Endothelial cell of umbilical vein (primary cell): ENCODE measurements around the gene UQCRHL. TPM values are rescaled to one million over a fixed set of nuclear protein-coding genes. Genes with fewer than 3 reads are reported as not detected.

Source experiments
- BruUV-seq: library from RNA; stranded (reverse); fragments of 400-500 nt; replicated peaks from 2 replicates; lab custom pipeline; 2021; lab: Mats Ljungman, UMichigan
- CTCF ChIA-PET: fragments of 300-600, 350-600 bp; sonication (Branson Sonifier 250); formaldehyde crosslinking; loops from one replicate; lab custom pipeline; 2021; ENCODE audit warnings: antibody characterized with exemption, inconsistent platforms; lab: Charles Lee
- POLR2A ChIA-PET: fragments of 300-600, 350-600 bp; sonication (Branson Sonifier 250); formaldehyde crosslinking; loops from one replicate; lab custom pipeline; 2021; ENCODE audit warnings: antibody characterized with exemption, inconsistent platforms; lab: Charles Lee
- DNase-seq: peaks from one replicate; pipeline ENCODE4 v3.0.0-alpha.2; 2011; ENCODE audit warnings: low read depth, low spot score
- FAIRE-seq: peaks from 2 replicates; lab custom pipeline; 2011; peaks lifted over from hg19 to GRCh38; lab: Jason Lieb, UNC
- H2AFZ ChIP-seq: 2 replicates; pipeline ENCODE4 v1.6.0; 2012; ENCODE audit warnings: low read depth, low read length, control low read depth, inconsistent platforms
- H3K27ac ChIP-seq: 2 replicates; pipeline ENCODE4 v1.5.1; 2011; ENCODE audit warnings: low read depth, mild to moderate bottlenecking, control low read depth, low read length, moderate library complexity; ENCODE audit not compliant: insufficient read depth
- H3K27me3 ChIP-seq, 2 experiments: 2 replicates each; pipeline versions ENCODE4 v1.6.0 to v1.6.1; 2011; ENCODE audit warnings: low read length in 2 of 2, mixed read lengths in 1 of 2; ENCODE audit not compliant: control insufficient read depth in 2 of 2, insufficient read depth in 2 of 2
- H3K36me3 ChIP-seq, 2 experiments: 2 replicates in 1 of 2; 3 replicates in 1 of 2; pipeline ENCODE4 v1.5.1; 2011; ENCODE audit warnings: low read length in 2 of 2, mild to moderate bottlenecking in 1 of 2, moderate library complexity in 1 of 2; ENCODE audit not compliant: control insufficient read depth in 2 of 2, insufficient read depth in 2 of 2; ENCODE audit errors: extremely low read depth in 1 of 2
- H3K4me1 ChIP-seq: 3 replicates; pipeline ENCODE4 v1.5.1; 2011; ENCODE audit warnings: mild to moderate bottlenecking, low read length; ENCODE audit not compliant: control insufficient read depth, insufficient read depth; ENCODE audit errors: extremely low read depth
- H3K4me2 ChIP-seq: 2 replicates; pipeline ENCODE4 v1.6.1; 2011; ENCODE audit warnings: low read length, control low read depth, mixed read lengths; ENCODE audit not compliant: insufficient read depth
- H3K4me3 ChIP-seq, 3 experiments: fragments of 200-600 bp in 1 of 3; sonication (generic), shearing (Covaris generic) in 1 of 3; replicated peaks in 1 of 3; 2 replicates each; pipeline ENCODE4 v1.5.1; 2011 to 2016; ENCODE audit warnings: control low read depth in 3 of 3, low read length in 3 of 3, mild to moderate bottlenecking in 2 of 3, inconsistent platforms in 1 of 3, low read depth in 1 of 3, moderate library complexity in 1 of 3; ENCODE audit not compliant: insufficient read depth in 1 of 3
- H3K79me2 ChIP-seq: 2 replicates; pipeline ENCODE4 v1.6.0; 2012; ENCODE audit warnings: low read length, inconsistent platforms; ENCODE audit not compliant: control insufficient read depth, insufficient read depth
- H3K9ac ChIP-seq: replicated peaks from 2 replicates; pipeline ENCODE3; 2011; ENCODE audit warnings: low read length, control low read depth; ENCODE audit not compliant: insufficient read depth; ENCODE audit errors: extremely low read depth
- H3K9me1 ChIP-seq: replicated peaks from 3 replicates; pipeline ENCODE4 v1.6.0; 2011; ENCODE audit warnings: mild to moderate bottlenecking, low read length; ENCODE audit not compliant: control insufficient read depth, insufficient read depth; ENCODE audit errors: extremely low read depth
- H3K9me3 ChIP-seq: replicated peaks from 2 replicates; pipeline ENCODE4 v1.5.1; 2012; ENCODE audit warnings: low read length, inconsistent platforms; ENCODE audit not compliant: control insufficient read depth, insufficient read depth
- H4K20me1 ChIP-seq: replicated peaks from 2 replicates; pipeline ENCODE3; 2011; ENCODE audit warnings: mild to moderate bottlenecking, low read length; ENCODE audit not compliant: control insufficient read depth, insufficient read depth; ENCODE audit errors: extremely low read depth
- CTCF ChIP-seq, 2 donors: IDR thresholded peaks; 1 replicate in 1 of 2; 2 replicates in 1 of 2; pipeline ENCODE4 v1.5.1; 2011; ENCODE audit warnings: low read length in 2 of 2, mild to moderate bottlenecking in 2 of 2, moderate library complexity in 2 of 2, control low read depth in 1 of 2, inconsistent platforms in 1 of 2, low read depth in 1 of 2; ENCODE audit not compliant: insufficient read depth in 1 of 2; ENCODE audit errors: extremely low read depth in 1 of 2
- FOS ChIP-seq: IDR thresholded peaks from 2 replicates; pipeline ENCODE4 v1.6.1; 2011; ENCODE audit warnings: mild to moderate bottlenecking, low read length, moderate library complexity, borderline replicate concordance; ENCODE audit not compliant: insufficient read depth
- GATA2 ChIP-seq: IDR thresholded peaks from 2 replicates; pipeline ENCODE4 v1.7.0; 2011; ENCODE audit warnings: low read depth, mild to moderate bottlenecking, moderate library complexity, mixed read lengths, low read length; ENCODE audit not compliant: insufficient read length, insufficient read depth
- JUN ChIP-seq: IDR thresholded peaks from 2 replicates; pipeline ENCODE4 v1.6.1; 2011; ENCODE audit warnings: borderline replicate concordance, low read depth; ENCODE audit not compliant: insufficient read length, insufficient read depth
- MYC ChIP-seq: IDR thresholded peaks from one replicate; pipeline ENCODE4 v1.6.1; 2011; ENCODE audit warnings: mild to moderate bottlenecking, low read depth, low read length
- POLR2A ChIP-seq: IDR thresholded peaks from 2 replicates; pipeline ENCODE4 v1.6.1; 2012; ENCODE audit warnings: low read depth, mild to moderate bottlenecking, control low read depth, low read length
- POLR2AphosphoS5 ChIP-seq: IDR thresholded peaks from 2 replicates; pipeline ENCODE4 v1.6.1; 2012; ENCODE audit warnings: low read depth, mild to moderate bottlenecking, control low read depth, low read length, moderate library complexity; ENCODE audit not compliant: insufficient read depth
- dilution Hi-C: fragments of 300-500 bp; cut with MboI; formaldehyde crosslinking; loops from one replicate; pipeline ENCODE4 v1.15.0; 2019; ENCODE audit warnings: low sequenced_read_pairs; ENCODE audit not compliant: extremely low pct_ligation_motif_present
- intact Hi-C: fragments of 100-400 bp; cut with micrococcal nuclease; formaldehyde crosslinking; loops from one replicate; pipeline ENCODE4 v1.10.0; 2022
- polyA plus RNA-seq, 4 experiments: library from polyadenylated mRNA; depleted of rRNA in 3 of 4; stranded (reverse) in 3 of 4; unstranded in 1 of 4; fragments of >200 nt; gene quantifications; 2 replicates each; pipeline versions ENCODE4 v1.2.1 to v1.2.3, GENCODE V29; 2011 to 2012; ENCODE audit warnings: missing spikeins in 1 of 4
- total RNA-seq: library from RNA; stranded (reverse); gene quantifications from 2 replicates; pipeline ENCODE4 v1.2.3, GENCODE V29; 2021

The UQCRHL gene
- total and polyA plus RNA-seq, 2 donors (not counting 3 experiments of a cell fraction or from before 2014, with no cell fraction given), result 0.92 to 1.4 TPM

- peaks cover 78% of the 10 kb centered on the region for H3K79me2 ChIP-seq
- H3K9me3 ChIP-seq, result no peaks in the 10 kb centered on the region
- POLR2A ChIA-PET, result interaction anchor here (0.6 kb wide), 1 partner anchor 54 kb away, joined by 5 read pairs; no protein-coding TSS in a partner anchor
- no peak for FAIRE-seq
- dilution Hi-C loops (no loop called here), intact Hi-C loops (no loop called here)
- no peaks in the 10 kb centered on the region for H4K20me1 ChIP-seq
- BruUV-seq, result no TSS peak
- H3K27ac ChIP-seq, result peak overlapping the region; percentile 62
- CTCF ChIA-PET, result interaction anchor here (1.0 to 1.1 kb wide), 2 partner anchors 20 to 35 kb away, joined by 3 to 7 read pairs; no protein-coding TSS in a partner anchor
- H2AFZ ChIP-seq, result no peak overlapping the region
- TF ChIP-seq GATA2, result no peak
- TF ChIP-seq POLR2A, result no peak
- no peak for TF ChIP-seq POLR2AphosphoS5
- no peak for TF ChIP-seq CTCF (IDR thresholded peaks at IDR 0.05; ENCODE audit: extremely low read depth in 1 of 2, insufficient read depth in 1 of 2, low read depth in 1 of 2, low read length in 2 of 2)
- no peak for TF ChIP-seq JUN
- TF ChIP-seq MYC, result no peak
- no peak for TF ChIP-seq FOS
- peak overlapping the region; percentile 99 for H3K9ac ChIP-seq
- peak; percentile 36 for DNase-seq
- H3K9me1 ChIP-seq, result no peaks in the 10 kb centered on the region
- peak overlapping the region in 1 of 3 experiments; percentile 100 for H3K4me3 ChIP-seq
- peak overlapping the region; percentile 74 for H3K4me2 ChIP-seq
- peaks cover 25% of the 10 kb centered on the region for H3K4me1 ChIP-seq
- H3K27me3 ChIP-seq, result no peaks in the 10 kb centered on the region
- H3K36me3 ChIP-seq, result no peaks in the 10 kb centered on the region
Measured at GRCh38 chr1:15850471-15851001, 43.1 kb upstream of the UQCRHL start.
